Measurements from ENCODE around the gene SH3RF2. TPM values are rescaled to one million over a fixed set of nuclear protein-coding genes. Genes with fewer than 3 reads are reported as not detected.
A peak's percentile ranks its signal among the peaks of the same experiment; 100 is the strongest.

The SH3RF2 gene
- total RNA-seq, 1 experiment from 2014 or later: 0.77 TPM

DNA sequence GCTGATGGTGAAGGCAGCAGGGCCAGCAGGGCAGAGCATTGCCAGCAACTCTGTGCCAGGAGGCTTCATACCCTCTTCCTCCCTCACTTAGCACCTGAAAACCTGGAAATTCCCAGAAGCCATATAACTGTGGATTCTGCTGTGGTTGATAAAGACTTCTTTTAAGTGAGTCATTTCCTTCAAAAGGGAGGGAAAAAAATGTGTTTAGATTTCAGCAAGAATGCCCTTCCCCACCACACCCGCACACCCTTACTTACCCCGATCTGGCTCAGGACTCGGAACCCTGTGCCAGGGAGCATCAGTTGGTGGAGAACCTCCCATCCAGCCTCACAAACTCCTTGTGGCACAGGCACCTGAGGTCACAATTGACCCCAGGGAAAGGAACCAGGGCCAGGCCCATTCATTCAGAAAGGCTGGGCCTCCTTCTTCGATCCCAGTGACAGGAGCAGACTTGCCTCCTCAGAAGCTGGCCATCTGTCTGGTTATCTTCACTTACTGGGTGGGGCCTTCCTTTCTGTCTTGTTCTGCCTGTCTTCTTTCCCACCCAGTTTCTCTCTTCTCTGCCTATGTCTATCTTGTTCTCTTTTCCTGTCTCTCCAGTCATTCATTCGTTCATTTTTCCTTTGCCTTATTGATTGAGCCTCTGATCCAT, 106.4 kb downstream of the SH3RF2 start:
- no peak for DNase-seq (ENCODE audit: low read depth, low spot score)
- in situ Hi-C loops (cut with HindIII; ENCODE audit: low pct_unique_long_range_greater_than_20kb, low sequenced_read_pairs): no loop called here

DNA sequence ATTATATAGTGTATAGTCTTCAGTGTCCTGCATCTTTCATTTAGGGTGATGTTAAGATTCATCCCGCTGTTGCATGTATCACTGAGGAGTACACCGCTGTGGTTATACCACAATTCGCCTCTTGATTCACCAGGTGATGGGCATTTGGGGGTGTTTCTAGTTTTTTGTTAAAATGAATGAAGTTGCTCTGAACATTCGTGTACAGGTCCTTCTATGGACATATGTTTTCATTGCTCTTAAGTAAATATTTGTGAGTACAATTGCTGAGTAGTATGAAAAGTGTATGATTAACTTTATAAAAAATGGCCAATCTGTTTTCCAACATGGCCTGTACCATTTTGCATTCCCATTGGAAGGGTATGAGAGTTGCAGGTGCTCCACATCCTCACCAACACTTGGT, 107.3 kb downstream of the SH3RF2 start:
- DNase-seq (ENCODE audit: low read depth, low spot score): no peak
- in situ Hi-C loops (cut with HindIII; ENCODE audit: low pct_unique_long_range_greater_than_20kb, low sequenced_read_pairs): no loop called here

DNA sequence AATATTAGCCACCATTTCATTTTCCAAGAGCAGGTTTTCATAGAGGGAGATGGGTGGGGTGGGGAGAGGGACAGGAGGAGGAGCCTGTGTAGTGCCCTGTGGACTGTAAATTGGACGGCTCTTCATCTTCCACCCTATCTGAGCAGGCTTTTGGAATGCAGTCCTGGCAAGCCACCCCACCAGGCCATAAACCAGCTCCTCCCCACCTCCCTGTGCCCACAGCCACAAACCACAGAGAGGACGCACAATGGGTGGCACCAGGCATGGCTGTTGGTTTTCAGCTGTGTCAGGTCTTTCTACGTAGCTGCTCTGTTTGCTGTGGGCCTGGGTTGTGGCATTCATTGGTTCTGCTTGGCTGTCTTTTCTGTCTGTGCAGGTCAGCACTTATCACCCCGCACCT, 111.0 kb downstream of the SH3RF2 start:
- DNase-seq (ENCODE audit: low read depth, low spot score): no peak
- in situ Hi-C loops (cut with HindIII; ENCODE audit: low pct_unique_long_range_greater_than_20kb, low sequenced_read_pairs): no loop called here

DNA sequence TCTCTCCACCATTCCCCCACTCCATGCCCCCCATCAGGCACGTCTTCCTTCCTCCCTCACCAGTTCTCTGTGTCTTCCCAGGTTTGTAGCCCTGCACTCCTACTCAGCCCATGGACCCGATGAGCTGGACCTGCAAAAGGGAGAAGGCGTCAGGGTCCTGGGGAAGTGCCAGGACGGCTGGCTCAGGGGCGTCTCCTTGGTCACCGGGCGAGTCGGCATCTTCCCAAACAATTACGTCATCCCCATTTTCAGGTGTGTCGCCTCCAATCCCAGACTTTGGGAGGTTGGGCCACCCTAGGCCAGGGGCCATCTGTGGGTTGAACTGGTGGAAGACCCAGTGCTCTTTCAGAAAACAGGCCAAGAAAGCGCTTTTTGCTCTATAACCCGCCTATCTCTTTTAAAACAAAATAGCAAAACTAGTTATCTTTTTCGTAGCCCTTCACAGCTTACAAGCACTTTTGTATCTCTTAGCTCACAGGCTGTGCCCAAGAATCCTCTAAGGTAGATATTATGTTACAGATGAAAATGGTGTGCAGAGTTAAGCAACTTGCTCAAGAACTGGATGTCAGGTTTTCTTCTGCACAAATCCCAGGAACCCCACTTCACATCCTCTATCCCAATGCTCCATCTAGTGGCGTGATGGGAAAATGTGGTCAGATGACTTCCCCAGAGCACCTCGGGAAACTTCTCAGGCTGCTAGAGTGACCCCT, 112.8 kb downstream of the SH3RF2 start:
- in situ Hi-C loops (cut with HindIII; ENCODE audit: low pct_unique_long_range_greater_than_20kb, low sequenced_read_pairs): no loop called here

DNA sequence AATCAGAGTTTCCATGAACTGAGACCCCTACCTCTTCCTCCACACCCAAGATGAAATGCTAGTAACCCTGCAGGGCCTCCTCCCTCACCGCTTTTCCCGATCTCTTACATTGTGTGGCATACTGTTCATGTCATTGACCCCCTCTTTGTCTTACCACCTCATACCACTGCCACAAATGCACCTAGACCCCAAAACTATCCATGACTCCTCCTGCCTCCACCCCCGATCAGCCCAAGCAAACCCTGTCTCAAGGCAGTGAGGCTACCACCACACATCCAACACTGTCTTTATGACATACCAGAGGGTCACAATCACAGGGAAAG, 113.3 kb downstream of the SH3RF2 start:
- no peak for DNase-seq (ENCODE audit: low read depth, low spot score)
- in situ Hi-C loops (cut with HindIII; ENCODE audit: low pct_unique_long_range_greater_than_20kb, low sequenced_read_pairs): no loop called here

More for the DNA sequence above, 112.8 kb downstream of the SH3RF2 start:
- peak; percentile 75 for DNase-seq (ENCODE audit: low read depth, low spot score)

DNA sequence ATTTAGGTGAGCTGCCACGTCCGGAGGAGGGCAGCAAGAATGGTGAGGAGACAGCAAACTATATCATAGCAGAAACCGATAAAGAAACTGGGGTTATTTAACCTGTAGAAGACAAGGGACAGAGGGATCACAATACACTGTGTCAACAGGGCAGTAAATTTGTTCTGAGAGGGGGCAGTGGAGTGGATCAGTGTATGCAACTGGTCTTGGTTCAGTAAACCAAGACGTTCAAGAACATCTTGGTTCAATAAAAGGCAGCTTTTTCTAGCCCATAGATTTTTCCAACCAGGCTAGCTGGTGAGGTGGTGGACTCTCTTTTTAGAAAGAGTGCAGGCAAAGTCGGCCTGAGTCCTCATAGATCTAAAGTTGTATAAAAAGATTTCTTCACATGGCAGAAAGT, 113.7 kb downstream of the SH3RF2 start:
- no peak for DNase-seq (ENCODE audit: low read depth, low spot score)
- in situ Hi-C loops (cut with HindIII; ENCODE audit: low pct_unique_long_range_greater_than_20kb, low sequenced_read_pairs): no loop called here

DNA sequence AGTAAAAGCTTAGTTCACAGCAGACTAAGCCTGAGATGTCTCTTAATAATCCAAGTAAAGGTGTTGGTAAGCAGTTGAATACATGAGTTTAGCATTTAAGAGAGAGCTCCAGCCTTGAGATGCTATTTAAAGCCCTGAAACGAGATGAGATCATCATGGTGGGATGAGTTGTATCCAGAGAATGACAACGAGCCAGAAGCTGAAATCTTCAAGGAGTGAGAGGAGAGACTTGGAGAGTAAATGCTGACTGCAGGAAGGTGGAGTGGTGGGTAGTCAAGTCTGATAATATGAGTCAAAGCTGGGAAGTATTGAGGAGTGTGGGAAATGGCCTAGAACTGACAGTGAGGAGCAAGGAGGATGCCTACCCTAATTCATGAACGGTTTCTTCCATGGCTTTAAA, 115.3 kb downstream of the SH3RF2 start:
- in situ Hi-C loops (cut with HindIII; ENCODE audit: low pct_unique_long_range_greater_than_20kb, low sequenced_read_pairs): no loop called here
- no peak for DNase-seq (ENCODE audit: low read depth, low spot score)

DNA sequence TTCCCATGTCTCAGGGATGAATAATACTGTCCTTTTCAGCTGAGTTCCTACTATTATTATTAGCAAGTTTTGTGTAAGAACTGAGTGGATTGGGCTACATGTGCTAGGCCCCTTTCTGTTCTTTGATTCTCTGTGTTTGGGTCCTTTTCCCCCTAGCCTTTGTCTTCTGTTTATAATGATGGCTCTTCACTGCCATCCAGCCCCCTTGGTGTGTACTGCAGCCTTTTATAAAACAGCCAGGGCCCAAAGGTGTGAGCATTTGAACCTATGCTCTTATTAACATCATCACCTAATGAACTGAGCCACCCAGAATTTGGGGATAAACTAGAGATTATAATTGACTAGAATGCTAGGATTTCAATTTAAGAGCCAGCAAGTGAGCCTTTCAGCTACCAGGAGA, 116.4 kb downstream of the SH3RF2 start:
- in situ Hi-C loops (cut with HindIII; ENCODE audit: low pct_unique_long_range_greater_than_20kb, low sequenced_read_pairs): no loop called here
- peak; percentile 39 for DNase-seq (ENCODE audit: low read depth, low spot score)

DNA sequence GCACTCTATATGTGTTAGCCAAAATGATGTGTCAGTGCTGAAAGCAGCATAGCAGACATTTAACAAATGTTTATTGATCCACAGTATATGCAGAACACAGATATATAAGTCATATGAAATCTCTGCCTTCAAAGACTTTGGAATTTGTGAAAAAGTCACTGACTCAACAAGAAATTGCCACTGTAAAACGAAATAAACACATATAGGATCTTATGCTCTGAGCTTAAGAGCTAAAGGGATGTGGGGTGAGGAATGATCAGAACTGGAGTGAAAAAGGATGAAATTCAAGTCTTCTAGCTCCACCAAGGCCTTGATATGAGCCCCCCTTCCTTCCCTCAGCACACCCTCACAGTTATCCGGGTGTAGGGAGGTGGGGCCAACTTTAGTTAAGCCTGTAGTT, 119.1 kb downstream of the SH3RF2 start:
- DNase-seq (ENCODE audit: low read depth, low spot score): no peak
- in situ Hi-C loops (cut with HindIII; ENCODE audit: low pct_unique_long_range_greater_than_20kb, low sequenced_read_pairs): no loop called here

DNA sequence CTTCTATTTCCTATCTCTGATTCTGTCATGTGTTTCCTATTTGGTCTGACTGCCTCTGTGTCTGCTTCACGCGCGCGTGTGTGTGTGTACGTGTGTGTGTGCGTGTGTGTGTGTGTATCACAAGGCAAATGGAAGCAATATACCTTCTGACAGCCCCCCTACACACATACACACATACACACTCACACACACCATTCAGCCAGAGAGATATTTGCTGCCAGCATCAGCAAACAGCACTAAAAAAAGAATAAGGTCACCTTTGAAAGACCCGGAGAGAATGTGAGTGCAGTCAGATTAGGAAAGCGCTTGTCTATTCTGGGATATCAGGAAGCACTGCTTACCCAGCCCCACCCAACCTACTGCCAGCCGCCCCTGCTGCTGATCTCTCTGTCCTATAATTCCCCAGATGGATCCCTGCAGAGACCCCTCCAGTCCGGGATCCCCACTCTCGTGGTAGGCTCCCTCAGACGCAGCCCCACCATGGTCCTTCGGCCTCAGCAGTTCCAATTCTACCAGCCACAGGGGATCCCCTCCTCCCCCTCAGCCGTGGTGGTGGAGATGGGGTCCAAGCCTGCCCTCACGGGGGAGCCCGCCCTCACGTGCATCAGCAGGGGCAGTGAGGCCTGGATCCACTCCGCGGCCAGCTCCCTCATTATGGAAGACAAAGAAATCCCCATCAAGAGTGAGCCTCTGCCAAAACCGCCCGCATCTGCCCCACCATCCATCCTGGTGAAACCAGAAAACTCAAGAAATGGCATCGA, 123.3 kb downstream of the SH3RF2 start:
- in situ Hi-C loops (cut with HindIII; ENCODE audit: low pct_unique_long_range_greater_than_20kb, low sequenced_read_pairs): no loop called here

DNA sequence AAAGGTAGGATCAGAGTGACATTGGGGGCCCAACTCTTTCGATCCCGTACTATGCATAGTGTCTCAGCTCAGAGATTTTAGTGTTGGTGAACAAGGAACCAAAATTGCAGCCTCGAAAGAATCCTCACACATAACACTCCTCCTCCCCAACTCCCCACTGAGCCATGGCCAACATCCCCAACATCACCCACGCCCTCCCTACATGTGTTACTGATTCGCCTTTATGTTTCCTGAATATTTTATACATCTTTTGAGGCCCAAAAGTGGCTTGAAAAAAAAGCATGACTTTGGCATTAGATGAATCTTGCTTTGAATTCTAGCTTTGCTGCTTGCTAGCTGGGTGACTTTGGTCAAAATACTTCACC, 123.8 kb downstream of the SH3RF2 start:
- DNase-seq (ENCODE audit: low read depth, low spot score): no peak
- in situ Hi-C loops (cut with HindIII; ENCODE audit: low pct_unique_long_range_greater_than_20kb, low sequenced_read_pairs): no loop called here

More for the DNA sequence above, 123.3 kb downstream of the SH3RF2 start:
- no peak for DNase-seq (ENCODE audit: low read depth, low spot score)

DNA sequence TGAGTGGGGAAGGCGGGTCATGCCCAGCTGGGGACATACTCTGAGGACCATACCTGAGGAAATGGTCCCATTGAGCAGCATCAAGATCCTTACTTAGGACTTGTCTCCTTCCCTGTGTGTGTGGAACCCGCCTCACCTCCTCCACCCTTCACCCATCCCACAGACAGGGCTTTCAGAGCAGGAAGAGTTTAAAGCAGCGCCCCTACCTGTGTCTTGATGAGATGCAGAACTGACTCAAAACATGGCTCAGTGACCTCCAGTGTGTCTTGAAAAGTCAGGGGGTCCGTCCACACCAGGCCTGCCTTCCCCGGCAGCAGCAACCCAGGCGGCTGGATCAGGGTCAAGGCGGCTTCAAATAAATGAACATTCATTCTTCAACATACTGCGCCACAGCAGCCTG, 130.6 kb downstream of the SH3RF2 start:
- DNase-seq (ENCODE audit: low read depth, low spot score): no peak
- in situ Hi-C loops (cut with HindIII; ENCODE audit: low pct_unique_long_range_greater_than_20kb, low sequenced_read_pairs): no loop called here

DNA sequence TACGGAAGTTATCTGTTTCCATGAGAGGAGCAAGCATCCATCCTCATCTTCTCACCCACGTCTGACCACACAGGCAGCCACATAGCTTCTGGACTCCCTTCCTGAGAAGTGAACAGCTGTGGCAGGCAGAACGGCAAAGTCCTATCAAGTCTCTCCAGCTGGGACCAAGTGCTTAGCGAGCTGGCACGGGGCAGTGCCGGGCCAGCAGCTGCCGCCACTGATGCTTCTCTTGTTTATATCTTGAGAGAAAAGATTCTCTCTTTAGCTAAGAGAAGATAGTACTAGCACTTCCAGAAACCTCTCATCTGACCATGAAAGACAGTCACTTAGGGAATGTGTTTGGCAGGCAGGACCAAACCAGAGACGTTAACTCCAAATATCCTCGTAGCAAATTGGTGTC, 131.8 kb downstream of the SH3RF2 start:
- in situ Hi-C loops (cut with HindIII; ENCODE audit: low pct_unique_long_range_greater_than_20kb, low sequenced_read_pairs): no loop called here
- no peak for DNase-seq (ENCODE audit: low read depth, low spot score)

DNA sequence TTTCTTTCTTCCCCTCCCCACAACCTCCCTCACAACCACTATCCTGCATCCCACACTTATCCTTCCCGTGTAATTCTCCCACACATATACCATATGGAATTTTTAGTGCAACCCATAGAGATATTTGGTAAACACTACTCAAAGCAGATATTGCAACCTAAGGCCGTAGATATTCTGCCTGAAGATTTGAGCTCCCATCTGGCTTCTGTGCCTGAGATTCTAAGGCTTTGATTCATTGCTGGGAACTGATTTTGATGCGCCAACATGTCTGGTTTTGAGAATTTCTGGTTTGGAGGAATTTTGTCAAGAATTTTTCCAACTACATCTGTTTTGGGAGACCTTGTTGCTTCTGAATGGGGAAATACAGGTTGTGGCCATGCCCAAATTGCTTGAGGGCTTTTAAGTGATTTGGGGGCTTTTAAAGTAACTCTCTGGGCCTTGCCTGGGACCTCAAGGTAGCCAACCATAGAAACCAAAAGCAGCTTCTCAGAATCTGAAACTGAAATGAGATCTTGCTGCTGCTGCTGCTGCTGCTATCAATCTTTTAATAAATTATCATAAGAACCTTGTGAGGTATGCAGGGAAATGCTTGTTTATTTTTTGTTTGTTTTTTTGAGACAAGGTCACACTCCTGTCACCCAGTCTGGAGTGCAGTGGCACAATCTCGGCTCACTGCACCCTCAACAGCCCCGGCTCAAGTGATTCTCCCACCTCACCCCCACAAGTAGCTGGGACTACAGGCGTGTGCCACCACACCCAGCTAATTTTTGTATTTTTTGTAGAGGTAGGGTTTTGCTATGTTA, 132.8 kb downstream of the SH3RF2 start:
- in situ Hi-C loops (cut with HindIII; ENCODE audit: low pct_unique_long_range_greater_than_20kb, low sequenced_read_pairs): no loop called here
- DNase-seq (ENCODE audit: low read depth, low spot score): no peak

DNA sequence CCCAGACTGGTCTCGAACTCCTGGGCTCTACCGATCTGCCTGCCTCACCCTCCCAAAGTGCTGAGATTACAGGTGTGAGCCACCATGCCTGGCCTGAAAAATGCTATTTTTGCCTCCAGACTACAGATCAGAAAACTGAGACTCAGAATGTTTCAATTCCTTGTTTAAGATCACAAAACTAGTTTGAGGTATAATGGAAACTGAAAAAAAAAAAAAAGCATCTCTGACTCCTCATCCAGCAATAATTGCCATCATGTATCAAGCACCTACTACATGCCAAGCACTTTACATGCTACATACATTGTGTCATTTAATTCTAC, 133.4 kb downstream of the SH3RF2 start:
- no peak for DNase-seq (ENCODE audit: low read depth, low spot score)
- in situ Hi-C loops (cut with HindIII; ENCODE audit: low pct_unique_long_range_greater_than_20kb, low sequenced_read_pairs): no loop called here

DNA sequence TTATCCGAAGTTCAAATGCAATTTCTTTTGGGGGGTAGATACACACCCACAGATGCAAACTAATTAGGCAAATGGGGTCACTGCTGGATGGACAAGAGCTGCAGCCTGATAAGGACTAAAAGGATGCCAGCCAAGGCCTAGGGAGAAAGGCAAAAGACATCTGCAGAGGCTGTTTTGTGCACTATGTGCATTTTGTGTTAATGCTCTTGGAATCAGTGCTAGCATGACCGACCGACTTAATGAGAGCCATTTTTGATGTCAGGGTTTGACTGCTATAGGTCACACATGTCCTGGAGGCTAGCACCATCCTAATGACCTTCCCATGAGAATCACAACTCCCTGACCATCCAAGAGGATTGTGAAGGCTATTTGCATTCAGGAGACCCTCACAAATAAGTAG, 134.4 kb downstream of the SH3RF2 start:
- in situ Hi-C loops (cut with HindIII; ENCODE audit: low pct_unique_long_range_greater_than_20kb, low sequenced_read_pairs): no loop called here
- no peak for DNase-seq (ENCODE audit: low read depth, low spot score)

DNA sequence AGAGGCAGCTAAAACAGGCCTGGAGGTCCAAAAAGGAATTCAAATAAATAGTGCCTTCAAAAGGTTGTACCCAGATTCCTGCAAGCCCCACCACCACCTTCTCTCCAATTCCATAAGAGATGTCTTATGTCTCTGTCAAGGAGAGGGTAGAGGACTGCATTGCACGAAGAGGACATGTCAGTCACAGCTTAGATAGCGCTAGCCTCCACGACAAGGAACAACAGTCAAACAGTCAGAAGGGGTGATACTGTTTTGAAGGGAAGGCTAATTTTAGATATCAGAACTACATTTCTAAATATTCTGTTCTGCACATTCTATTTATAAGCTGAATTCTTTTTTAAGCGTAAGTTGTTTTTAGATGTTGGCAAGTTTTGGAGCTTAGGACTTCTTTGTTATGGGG, 134.8 kb downstream of the SH3RF2 start:
- DNase-seq (ENCODE audit: low read depth, low spot score): no peak
- in situ Hi-C loops (cut with HindIII; ENCODE audit: low pct_unique_long_range_greater_than_20kb, low sequenced_read_pairs): no loop called here

DNA sequence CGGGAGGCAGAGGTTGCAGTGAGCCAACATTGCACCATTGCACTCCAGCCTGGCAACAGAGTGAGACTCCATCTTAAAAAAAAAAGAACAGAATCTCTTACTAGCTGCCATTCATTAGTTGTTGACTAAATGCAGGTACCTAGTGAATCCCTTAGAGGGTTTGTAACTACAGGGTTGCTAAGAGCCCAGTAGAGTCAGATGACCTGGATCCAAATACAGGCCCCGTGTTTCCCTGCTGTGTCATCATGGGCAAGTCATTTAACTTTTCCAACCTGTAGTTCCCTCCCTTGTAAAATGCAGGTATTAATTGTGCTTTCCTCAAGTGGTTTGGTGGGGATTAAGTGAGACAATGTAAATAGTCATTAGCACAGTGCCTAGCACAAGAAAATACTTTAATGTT, 136.2 kb downstream of the SH3RF2 start:
- DNase-seq (ENCODE audit: low read depth, low spot score): no peak
- in situ Hi-C loops (cut with HindIII; ENCODE audit: low pct_unique_long_range_greater_than_20kb, low sequenced_read_pairs): no loop called here

Measured in SK-MEL-5 (cell line).